Suppressor macrophage treated with lipopolysaccharide for 1 hour (primary cell): Measurements from ENCODE around the gene NAPSA.
A peak's percentile ranks its signal among the peaks of the same experiment; 100 is the strongest.
"Not testable (repeated sequence)": the region's sequence is repeated elsewhere in the genome, so short reads cannot be mapped to it uniquely, and the experiment has no call there.

Source experiments
- DNase-seq, 3 donors: peaks; one replicate each; pipeline ENCODE4 v3.0.0-alpha.2; 2020 to 2022

Gene NAPSA

GRCh38 chr19:50358483-50359327 lies 6.7 kb downstream of the NAPSA start:
- DNase-seq, result peak; percentile 73 to 88 (median 77)

- peak; percentile 64 to 77 (median 70) for DNase-seq
These were observed 8.0 kb downstream of the NAPSA start for GRCh38 chr19:50357178-50358100.

GRCh38 chr19:50356691-50357177 lies 8.7 kb downstream of the NAPSA start:
- DNase-seq, result no peak

GRCh38 chr19:50353487-50353880 lies 12.0 kb downstream of the NAPSA start:
- not testable (repeated sequence) for DNase-seq

- no peak for DNase-seq
These were observed 13.2 kb downstream of the NAPSA start for GRCh38 chr19:50352242-50352641.

- no peak for DNase-seq
These were observed 16.0 kb downstream of the NAPSA start for GRCh38 chr19:50349277-50350057.

GRCh38 chr19:50347089-50347581 lies 18.3 kb downstream of the NAPSA start:
- peak in 1 of 3 donors; percentile 16 for DNase-seq

- no peak for DNase-seq
These were observed 20.6 kb downstream of the NAPSA start for GRCh38 chr19:50344661-50345318.

- peak; percentile 71 to 84 (median 81) for DNase-seq
These were observed 24.3 kb downstream of the NAPSA start for GRCh38 chr19:50341091-50341564.

- peak in 2 of 3 donors; percentile 29 to 33 for DNase-seq
These were observed 25.1 kb downstream of the NAPSA start for GRCh38 chr19:50340331-50340730.

GRCh38 chr19:50337031-50337430 lies 28.4 kb downstream of the NAPSA start:
- peak in 2 of 3 donors; percentile 33 to 36 for DNase-seq

GRCh38 chr19:50334741-50335421 lies 30.6 kb downstream of the NAPSA start:
- no peak for DNase-seq

GRCh38 chr19:50333737-50334617 lies 31.5 kb downstream of the NAPSA start:
- DNase-seq, result peak; percentile 85 to 93 (median 91)

GRCh38 chr19:50333235-50333736 lies 32.2 kb downstream of the NAPSA start:
- DNase-seq, result peak; percentile 95 to 96 (median 95)

- DNase-seq, result peak; percentile 52 to 66 (median 53)
These were observed 33.0 kb downstream of the NAPSA start for GRCh38 chr19:50332244-50333038.

GRCh38 chr19:50331994-50332243 lies 33.5 kb downstream of the NAPSA start:
- DNase-seq, result no peak

GRCh38 chr19:50331221-50331993 lies 34.0 kb downstream of the NAPSA start:
- DNase-seq, result peak; percentile 47 to 56 (median 51)
